Measurements from ENCODE around the gene BLOC1S1. TPM values are rescaled to one million over a fixed set of nuclear protein-coding genes. Genes with fewer than 3 reads are reported as not detected.

The BLOC1S1 gene
- polyA plus RNA-seq, 4 donors: 177 to 688 (median 434) TPM

DNA sequence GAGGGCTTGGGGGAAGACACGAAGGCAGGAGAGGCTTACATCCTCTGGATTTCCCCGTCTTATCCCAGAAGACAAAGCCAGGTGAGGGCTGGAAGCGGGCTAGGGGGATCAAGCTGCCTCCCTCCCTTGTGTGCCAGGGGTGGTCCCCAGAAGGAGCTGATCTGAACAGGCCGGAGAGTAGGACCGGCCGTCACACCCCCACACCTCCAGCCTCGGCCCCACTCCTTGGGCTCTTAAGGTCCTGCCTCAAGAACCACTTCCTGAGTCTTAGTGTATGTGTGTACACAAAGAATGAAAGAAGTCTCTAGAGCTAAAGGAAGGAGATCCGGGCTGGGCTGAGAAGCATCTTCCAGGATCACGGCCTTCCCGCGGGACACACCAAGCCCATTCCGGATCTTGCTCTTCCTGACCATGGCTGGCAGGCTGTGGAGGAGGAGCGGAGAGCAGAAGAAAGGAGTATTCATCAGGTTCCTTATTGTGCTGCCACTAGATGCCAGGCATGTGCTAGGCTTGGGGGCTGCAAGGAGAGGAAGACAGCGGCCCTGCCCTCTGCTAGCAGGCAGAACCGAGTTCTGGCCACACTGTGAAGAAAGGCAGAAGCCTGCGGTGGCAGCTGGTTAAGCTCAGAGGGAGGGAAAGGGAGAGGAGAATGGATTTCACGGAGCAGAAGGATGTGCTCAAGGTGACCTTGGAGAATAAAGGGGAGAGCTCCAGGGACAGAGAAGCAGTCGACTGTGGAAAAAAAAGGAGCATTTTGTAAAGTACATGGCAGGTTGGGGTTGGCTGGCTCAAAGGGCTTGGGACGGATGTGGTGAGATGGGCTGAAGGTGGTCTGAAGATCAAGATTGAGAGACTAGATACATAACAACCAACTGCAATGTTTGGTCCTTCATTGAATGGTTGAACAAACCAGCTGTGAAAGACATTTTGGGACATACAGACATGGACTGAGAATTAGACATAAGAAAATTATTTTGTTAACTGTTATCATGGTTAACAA lies 14.3 kb downstream of the BLOC1S1 start:
- Histone ChIP-seq H3K4me1 (ENCODE audit: control insufficient read depth in 3 of 3, insufficient read depth in 2 of 3, low read depth in 1 of 3, low read length in 2 of 3) (peaks cover 2 to 41% (median 11%) of the 10 kb centered on the region in 3 donors), H3K36me3 (ENCODE audit: control insufficient read depth in 3 of 3, insufficient read depth in 2 of 3, low read depth in 1 of 3, low read length in 3 of 3) (peaks cover 2 to 32% (median 14%) of the 10 kb centered on the region in 3 donors), H3K27me3 (ENCODE audit: control insufficient read depth in 3 of 3, insufficient read depth in 3 of 3, low read length in 3 of 3) (no peaks in the 10 kb centered on the region), H3K27ac (ENCODE audit: low read depth in 1 of 3, low read length in 2 of 3) (peak overlapping the region; percentile 94 to 97 (median 97)), H3K4me3 (ENCODE audit: low read depth in 1 of 3, low read length in 3 of 3) (peak overlapping the region in 2 of 3 donors; percentile 74 to 96), H3K9me3 (ENCODE audit: control insufficient read depth in 2 of 2, insufficient read depth in 1 of 2, low read depth in 1 of 2, low read length in 1 of 2) (no peaks in the 10 kb centered on the region)
- DNase-seq: peak in 1 of 2 donors; percentile 35
- WGBS, 3 donors: 9 to 16% (median 14%) methylated on average over 19 of the region's 19 CpGs
- no peak for FAIRE-seq

DNA sequence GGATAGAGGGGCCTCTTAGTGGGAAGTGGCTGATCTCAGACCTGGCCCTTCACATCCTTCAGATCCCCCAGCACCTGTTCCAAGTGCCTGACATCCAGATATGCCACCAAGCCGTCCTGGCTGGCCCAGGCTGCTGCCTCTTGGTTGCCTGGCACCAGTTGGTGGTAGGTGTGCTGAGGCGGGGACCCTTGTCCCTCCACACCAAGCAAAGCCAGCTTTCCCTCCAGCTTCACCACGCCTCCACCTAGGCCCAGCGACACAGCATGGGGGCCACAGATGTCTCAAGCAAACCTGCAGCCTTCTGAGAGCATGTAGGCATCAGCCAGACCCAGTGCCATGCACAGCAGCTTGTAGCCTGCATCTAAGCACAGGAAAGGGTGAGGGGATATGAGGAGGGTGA lies 16.4 kb downstream of the BLOC1S1 start:
- DNase-seq (no peak), FAIRE-seq (no peak)
- Histone ChIP-seq H3K4me3 (ENCODE audit: low read depth in 1 of 3, low read length in 3 of 3) (no peak overlapping the region), H3K27me3 (ENCODE audit: control insufficient read depth in 3 of 3, insufficient read depth in 3 of 3, low read length in 3 of 3) (no peaks in the 10 kb centered on the region), H3K4me1 (ENCODE audit: control insufficient read depth in 3 of 3, insufficient read depth in 2 of 3, low read depth in 1 of 3, low read length in 2 of 3) (peaks cover 0 to 33% (median 5%) of the 10 kb centered on the region in 3 donors), H3K36me3 (ENCODE audit: control insufficient read depth in 3 of 3, insufficient read depth in 2 of 3, low read depth in 1 of 3, low read length in 3 of 3) (peaks cover 0 to 10% (median 0%) of the 10 kb centered on the region in 3 donors), H3K9me3 (ENCODE audit: control insufficient read depth in 2 of 2, insufficient read depth in 1 of 2, low read depth in 1 of 2, low read length in 1 of 2) (no peaks in the 10 kb centered on the region), H3K27ac (ENCODE audit: low read depth in 1 of 3, low read length in 2 of 3) (no peak overlapping the region)
- WGBS, 3 donors: 77 to 79% (median 79%) methylated on average over 4 of the region's 4 CpGs

DNA sequence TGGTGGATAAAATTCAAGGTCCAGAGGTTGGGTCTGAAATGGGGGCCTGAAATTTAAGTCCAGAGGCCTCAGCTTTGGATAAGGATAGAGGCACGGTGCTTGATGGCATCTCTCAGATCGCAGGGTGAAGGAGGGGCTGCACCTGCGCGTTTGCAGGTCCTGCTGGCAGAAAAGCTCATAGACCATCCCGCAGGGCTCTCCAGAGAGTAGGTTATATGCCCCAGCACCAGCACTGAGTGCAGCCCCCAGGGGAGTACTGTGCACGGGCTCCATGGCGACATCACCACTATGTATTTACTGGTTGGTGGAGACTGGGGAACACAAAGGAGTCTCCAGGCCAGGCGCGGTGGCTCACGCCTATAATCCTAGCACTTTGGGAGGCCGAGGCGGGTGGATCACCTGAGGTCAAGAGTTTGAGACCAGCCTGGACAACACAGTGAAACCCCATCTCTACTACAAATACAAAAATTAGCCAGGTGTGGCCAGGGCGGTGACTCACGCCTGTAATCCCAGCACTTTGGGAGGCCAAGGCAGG lies 17.2 kb downstream of the BLOC1S1 start:
- H3K9me3 ChIP-seq (ENCODE audit: control insufficient read depth in 2 of 2, insufficient read depth in 1 of 2, low read depth in 1 of 2, low read length in 1 of 2): no peaks in the 10 kb centered on the region
- no peak for FAIRE-seq
- WGBS, 3 donors: 84 to 91% (median 87%) methylated on average over 14 of the region's 14 CpGs

DNA sequence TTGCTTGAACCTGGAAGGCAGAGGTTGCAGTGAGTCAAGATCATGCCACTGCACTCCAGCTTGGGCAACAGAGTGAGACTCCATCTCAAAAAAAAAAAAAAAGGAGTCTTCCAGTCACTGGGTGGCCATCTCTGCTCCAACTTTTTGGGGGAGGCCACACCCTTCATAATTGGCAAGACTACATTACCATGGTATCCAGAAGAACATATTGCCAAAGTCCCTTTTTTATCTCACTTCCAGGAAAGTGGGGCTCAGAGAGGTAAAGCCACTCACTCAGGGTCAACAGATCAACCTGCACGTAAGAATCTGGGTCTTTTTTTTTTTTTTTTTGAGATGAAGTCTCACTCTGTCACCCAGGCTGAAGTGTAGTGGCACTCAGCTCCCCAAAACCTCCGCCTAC lies 18.0 kb downstream of the BLOC1S1 start:
- no peak overlapping the region for H3K4me3 ChIP-seq (ENCODE audit: low read depth in 1 of 3, low read length in 3 of 3)
- peaks cover 0 to 39% (median 9%) of the 10 kb centered on the region in 3 donors for H3K4me1 ChIP-seq (ENCODE audit: control insufficient read depth in 3 of 3, insufficient read depth in 2 of 3, low read depth in 1 of 3, low read length in 2 of 3)
- DNase-seq (no peak), FAIRE-seq (no peak)
- no peaks in the 10 kb centered on the region for H3K27me3 ChIP-seq (ENCODE audit: control insufficient read depth in 3 of 3, insufficient read depth in 3 of 3, low read length in 3 of 3)
- H3K9me3 ChIP-seq (ENCODE audit: control insufficient read depth in 2 of 2, insufficient read depth in 1 of 2, low read depth in 1 of 2, low read length in 1 of 2): no peaks in the 10 kb centered on the region
- 61 to 75% (median 69%) methylated on average over 2 of the region's 2 CpGs for WGBS, 3 donors
- H3K27ac ChIP-seq (ENCODE audit: low read depth in 1 of 3, low read length in 2 of 3): no peak overlapping the region
- H3K36me3 ChIP-seq (ENCODE audit: control insufficient read depth in 3 of 3, insufficient read depth in 2 of 3, low read depth in 1 of 3, low read length in 3 of 3): peaks cover 0 to 4% (median 0%) of the 10 kb centered on the region in 3 donors

More for the DNA sequence above, 17.2 kb downstream of the BLOC1S1 start:
- no peak overlapping the region for H3K27ac ChIP-seq (ENCODE audit: low read depth in 1 of 3, low read length in 2 of 3)
- peaks cover 0 to 4% (median 0%) of the 10 kb centered on the region in 3 donors for H3K36me3 ChIP-seq (ENCODE audit: control insufficient read depth in 3 of 3, insufficient read depth in 2 of 3, low read depth in 1 of 3, low read length in 3 of 3)
- no peak for DNase-seq
- no peak overlapping the region for H3K4me3 ChIP-seq (ENCODE audit: low read depth in 1 of 3, low read length in 3 of 3)
- no peaks in the 10 kb centered on the region for H3K27me3 ChIP-seq (ENCODE audit: control insufficient read depth in 3 of 3, insufficient read depth in 3 of 3, low read length in 3 of 3)
- peaks cover 0 to 36% (median 8%) of the 10 kb centered on the region in 3 donors for H3K4me1 ChIP-seq (ENCODE audit: control insufficient read depth in 3 of 3, insufficient read depth in 2 of 3, low read depth in 1 of 3, low read length in 2 of 3)

DNA sequence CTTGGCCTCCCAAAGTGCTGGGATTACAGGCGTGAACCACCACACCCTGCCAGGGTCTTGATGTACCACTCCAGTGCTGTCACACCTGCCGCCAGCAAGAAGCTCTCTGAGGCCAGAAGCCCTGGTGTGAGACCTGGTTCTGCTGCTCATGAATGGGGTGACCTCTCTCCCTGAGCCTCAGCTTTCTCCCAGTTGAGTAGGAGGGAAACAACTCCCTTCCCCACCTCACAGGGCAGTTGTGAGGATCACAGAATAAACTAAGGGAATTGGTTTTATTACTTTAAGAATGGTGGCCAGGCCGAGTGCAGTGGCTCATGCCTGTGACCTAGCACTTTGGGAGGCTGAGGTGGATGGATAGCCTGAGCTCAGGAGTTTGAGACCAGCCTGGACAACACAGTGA lies 18.7 kb downstream of the BLOC1S1 start:
- Histone ChIP-seq H3K27me3 (ENCODE audit: control insufficient read depth in 3 of 3, insufficient read depth in 3 of 3, low read length in 3 of 3) (no peaks in the 10 kb centered on the region), H3K36me3 (ENCODE audit: control insufficient read depth in 3 of 3, insufficient read depth in 2 of 3, low read depth in 1 of 3, low read length in 3 of 3) (peaks cover 0 to 4% (median 0%) of the 10 kb centered on the region in 3 donors), H3K27ac (ENCODE audit: low read depth in 1 of 3, low read length in 2 of 3) (no peak overlapping the region), H3K4me3 (ENCODE audit: low read depth in 1 of 3, low read length in 3 of 3) (no peak overlapping the region), H3K4me1 (ENCODE audit: control insufficient read depth in 3 of 3, insufficient read depth in 2 of 3, low read depth in 1 of 3, low read length in 2 of 3) (peaks cover 0 to 39% (median 9%) of the 10 kb centered on the region in 3 donors), H3K9me3 (ENCODE audit: control insufficient read depth in 2 of 2, insufficient read depth in 1 of 2, low read depth in 1 of 2, low read length in 1 of 2) (no peaks in the 10 kb centered on the region)
- DNase-seq: no peak
- 89 to 94% (median 90%) methylated on average over 3 of the region's 3 CpGs for WGBS, 3 donors
- no peak for FAIRE-seq

DNA sequence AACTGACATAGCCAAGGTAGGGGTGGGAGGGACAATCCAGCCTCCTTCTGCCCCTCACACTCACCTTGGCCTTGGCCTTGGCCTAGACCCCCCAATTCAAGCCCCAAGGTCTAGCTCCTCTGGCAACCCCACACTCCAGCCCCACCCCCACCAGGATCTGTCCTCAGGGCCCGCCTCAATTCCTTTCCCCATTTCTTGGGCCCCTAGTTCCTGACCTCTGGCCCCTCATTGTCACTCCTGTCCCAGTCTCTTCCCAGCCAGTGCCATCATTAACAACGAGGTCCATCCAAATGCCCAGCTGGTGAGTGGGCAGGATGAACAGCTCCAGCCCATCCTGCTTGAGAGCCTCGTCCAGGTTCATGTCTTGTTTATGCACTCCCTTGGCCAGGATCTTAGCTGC lies 20.2 kb downstream of the BLOC1S1 start:
- H3K4me1 ChIP-seq (ENCODE audit: control insufficient read depth in 3 of 3, insufficient read depth in 2 of 3, low read depth in 1 of 3, low read length in 2 of 3): peaks cover 0 to 25% (median 5%) of the 10 kb centered on the region in 3 donors
- H3K27ac ChIP-seq (ENCODE audit: low read depth in 1 of 3, low read length in 2 of 3): no peak overlapping the region
- H3K4me3 ChIP-seq (ENCODE audit: low read depth in 1 of 3, low read length in 3 of 3): no peak overlapping the region
- FAIRE-seq: no peak
- H3K36me3 ChIP-seq (ENCODE audit: control insufficient read depth in 3 of 3, insufficient read depth in 2 of 3, low read depth in 1 of 3, low read length in 3 of 3): peaks cover 0 to 4% (median 0%) of the 10 kb centered on the region in 3 donors
- no peak for DNase-seq
- 47 to 66% (median 64%) methylated on average over 3 of the region's 3 CpGs for WGBS, 3 donors
- H3K27me3 ChIP-seq (ENCODE audit: control insufficient read depth in 3 of 3, insufficient read depth in 3 of 3, low read length in 3 of 3): no peaks in the 10 kb centered on the region
- no peaks in the 10 kb centered on the region for H3K9me3 ChIP-seq (ENCODE audit: control insufficient read depth in 2 of 2, insufficient read depth in 1 of 2, low read depth in 1 of 2, low read length in 1 of 2)

DNA sequence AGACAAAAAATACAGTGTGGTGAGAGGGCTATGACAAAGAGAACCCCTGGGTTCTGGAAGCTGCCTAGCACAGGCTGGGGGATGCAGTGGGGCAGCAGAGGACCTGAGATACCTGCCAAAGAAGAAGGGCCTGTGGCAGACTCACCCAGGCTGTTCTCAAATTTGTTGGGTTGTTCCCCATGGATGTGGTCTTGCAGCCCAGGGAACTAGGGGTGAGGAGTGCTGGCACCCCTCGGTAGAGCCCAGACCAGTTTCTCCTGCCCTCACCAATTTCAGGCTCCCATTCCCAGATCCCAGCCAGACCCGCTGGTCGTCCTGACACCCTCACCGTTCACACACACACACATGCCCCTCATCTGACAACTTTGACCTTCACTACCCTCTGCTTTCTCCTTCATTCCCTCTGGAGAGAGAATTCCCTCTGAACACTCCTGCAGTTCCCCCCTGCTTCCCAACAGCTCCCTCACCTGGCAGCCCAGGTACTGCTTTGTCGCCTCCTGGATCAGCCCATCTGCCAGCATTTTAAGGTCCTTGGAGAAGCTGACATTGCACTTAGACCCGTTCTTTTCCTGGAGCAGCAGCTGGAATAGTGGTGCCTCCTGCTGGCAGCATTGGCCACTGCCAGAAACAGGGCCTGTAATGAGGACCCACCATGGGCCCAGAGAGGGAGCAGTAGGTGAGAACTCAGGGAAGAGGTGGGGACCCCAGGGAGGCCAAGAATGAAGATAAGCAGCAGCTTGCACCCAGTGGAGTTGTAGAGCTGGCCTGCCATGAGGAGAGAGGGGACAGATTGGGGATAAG lies 21.1 kb downstream of the BLOC1S1 start:
- Histone ChIP-seq H3K4me1 (ENCODE audit: control insufficient read depth in 3 of 3, insufficient read depth in 2 of 3, low read depth in 1 of 3, low read length in 2 of 3) (peaks cover 0 to 27% (median 5%) of the 10 kb centered on the region in 3 donors), H3K27me3 (ENCODE audit: control insufficient read depth in 3 of 3, insufficient read depth in 3 of 3, low read length in 3 of 3) (no peaks in the 10 kb centered on the region), H3K36me3 (ENCODE audit: control insufficient read depth in 3 of 3, insufficient read depth in 2 of 3, low read depth in 1 of 3, low read length in 3 of 3) (peaks cover 0 to 4% (median 0%) of the 10 kb centered on the region in 3 donors), H3K4me3 (ENCODE audit: low read depth in 1 of 3, low read length in 3 of 3) (no peak overlapping the region), H3K27ac (ENCODE audit: low read depth in 1 of 3, low read length in 2 of 3) (peak overlapping the region in 2 of 3 donors; percentile 27 to 83), H3K9me3 (ENCODE audit: control insufficient read depth in 2 of 2, insufficient read depth in 1 of 2, low read depth in 1 of 2, low read length in 1 of 2) (no peaks in the 10 kb centered on the region)
- peak; percentile 93 to 94 for DNase-seq
- FAIRE-seq: no peak
- 21 to 37% (median 32%) methylated on average over 6 of the region's 6 CpGs for WGBS, 3 donors
